HG02840 (cell line): ENCODE results near the gene LRP1B.

Experiments
- ATAC-seq: cut with Tn5 transposase; IDR thresholded peaks from one replicate; pipeline ENCODE4 v1.9.1; 2021; ENCODE audit warnings: mild to moderate bottlenecking, moderate library complexity, moderate number of reproducible peaks; ENCODE audit not compliant: unreplicated experiment, low FRiP score

The LRP1B gene

GRCh38 chr2:141967503-141967902 is 163.3 kb downstream of the LRP1B start:
- no peak for ATAC-seq

- ATAC-seq, result no peak
Measured at GRCh38 chr2:141959941-141960340, 170.9 kb downstream of the LRP1B start.

- ATAC-seq, result no peak
Measured at GRCh38 chr2:141959016-141959415, 171.8 kb downstream of the LRP1B start.

- ATAC-seq, result no peak
Measured at GRCh38 chr2:141957827-141958450, 172.9 kb downstream of the LRP1B start.

- ATAC-seq, result no peak
Measured at GRCh38 chr2:141957321-141957720, 173.5 kb downstream of the LRP1B start.

GRCh38 chr2:141947396-141948114 is 183.3 kb downstream of the LRP1B start:
- no peak for ATAC-seq

- no peak for ATAC-seq
Measured at GRCh38 chr2:141946016-141946415, 184.8 kb downstream of the LRP1B start.

GRCh38 chr2:141943918-141944317 is 186.9 kb downstream of the LRP1B start:
- ATAC-seq, result no peak

- no peak for ATAC-seq
Measured at GRCh38 chr2:141942006-141942789, 188.6 kb downstream of the LRP1B start.

GRCh38 chr2:141941210-141941714 is 189.6 kb downstream of the LRP1B start:
- no peak for ATAC-seq

- ATAC-seq, result no peak
Measured at GRCh38 chr2:141940709-141941108, 190.1 kb downstream of the LRP1B start.

GRCh38 chr2:141933226-141933625 is 197.6 kb downstream of the LRP1B start:
- no peak for ATAC-seq

GRCh38 chr2:141932261-141932660 is 198.6 kb downstream of the LRP1B start:
- no peak for ATAC-seq

- ATAC-seq, result no peak
Measured at GRCh38 chr2:141931797-141932196, 199.0 kb downstream of the LRP1B start.

- no peak for ATAC-seq
Measured at GRCh38 chr2:141930803-141931202, 200.0 kb downstream of the LRP1B start.

GRCh38 chr2:141929331-141930252 is 201.2 kb downstream of the LRP1B start:
- no peak for ATAC-seq

- no peak for ATAC-seq
Measured at GRCh38 chr2:141928476-141928875, 202.3 kb downstream of the LRP1B start.

- no peak for ATAC-seq
Measured at GRCh38 chr2:141927536-141927935, 203.3 kb downstream of the LRP1B start.

- no peak for ATAC-seq
Measured at GRCh38 chr2:141925511-141925910, 205.3 kb downstream of the LRP1B start.

GRCh38 chr2:141923657-141924056 is 207.2 kb downstream of the LRP1B start:
- no peak for ATAC-seq
